Ammon's horn (tissue), 1 donor: ENCODE measurements around the gene DOCK4.
"Not testable (repeated sequence)": the region's sequence is repeated elsewhere in the genome, so short reads cannot be mapped to it uniquely, and the experiment has no call there.

Experiments
- DNase-seq: peaks from one replicate; pipeline ENCODE4 v3.0.0-alpha.2; 2016; ENCODE audit warnings: low spot score

The DOCK4 gene

DNA sequence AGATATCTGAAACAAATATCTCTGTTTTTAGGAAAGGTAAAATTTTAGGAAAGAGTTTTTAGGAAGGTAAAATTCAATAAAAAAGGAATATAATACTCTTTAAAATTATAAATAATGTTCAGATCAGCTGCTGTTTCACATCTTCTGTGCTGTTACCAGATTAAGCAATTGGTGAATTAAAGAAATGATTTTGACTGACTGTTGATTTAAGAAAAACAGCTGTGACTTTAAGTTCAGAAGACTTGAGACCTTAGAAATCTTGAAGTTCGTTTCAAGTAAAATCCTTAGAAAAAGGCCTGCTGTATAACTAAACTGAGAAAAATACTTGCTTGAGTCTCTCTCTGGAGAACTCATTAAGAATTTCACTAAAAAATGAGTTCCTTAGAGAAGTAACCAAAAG is 250.6 kb downstream of the DOCK4 start:
- DNase-seq: no peak

DNA sequence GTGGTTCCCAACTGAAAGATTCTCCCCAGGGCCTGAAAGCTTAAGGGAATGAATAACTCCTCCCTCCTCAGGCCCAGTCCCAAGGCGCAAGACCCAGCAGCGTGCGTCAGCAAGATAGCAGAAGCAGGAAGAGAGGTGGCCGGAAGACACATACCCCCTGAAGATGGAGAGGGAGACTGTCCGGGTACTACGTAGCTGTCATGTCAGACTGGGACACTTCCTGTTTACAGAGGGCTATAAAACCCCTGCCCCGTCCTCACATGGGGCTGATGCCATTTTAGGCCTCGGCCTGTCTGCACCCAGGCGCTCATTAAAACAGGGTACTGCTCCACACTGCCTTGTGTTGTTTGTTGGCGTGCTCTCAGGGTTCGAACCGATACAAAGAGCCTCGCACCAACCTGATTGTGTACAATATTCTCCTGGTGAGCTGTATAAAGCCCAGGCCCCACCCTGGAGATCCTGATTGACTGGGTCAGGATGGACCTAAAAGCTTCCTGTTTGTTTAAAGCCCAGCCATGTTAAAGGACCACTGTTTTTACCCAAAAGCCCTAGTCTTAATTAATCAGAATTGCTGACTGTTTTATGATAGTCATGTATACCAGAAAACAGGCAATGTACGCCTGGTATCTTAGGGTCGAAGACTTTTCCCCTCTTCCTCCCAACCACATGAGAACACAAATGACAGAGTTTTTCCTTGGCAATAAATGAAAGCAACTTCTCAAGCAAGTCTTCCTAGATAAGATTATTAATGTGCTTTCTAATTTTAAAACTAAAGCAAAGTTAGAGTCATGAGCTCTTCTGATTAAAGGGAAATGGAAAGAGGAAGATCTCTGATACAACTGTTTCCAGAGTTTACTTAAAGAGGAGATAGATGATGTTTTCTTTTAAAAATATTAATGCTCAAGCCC is 251.5 kb downstream of the DOCK4 start:
- peak; percentile 68 for DNase-seq

DNA sequence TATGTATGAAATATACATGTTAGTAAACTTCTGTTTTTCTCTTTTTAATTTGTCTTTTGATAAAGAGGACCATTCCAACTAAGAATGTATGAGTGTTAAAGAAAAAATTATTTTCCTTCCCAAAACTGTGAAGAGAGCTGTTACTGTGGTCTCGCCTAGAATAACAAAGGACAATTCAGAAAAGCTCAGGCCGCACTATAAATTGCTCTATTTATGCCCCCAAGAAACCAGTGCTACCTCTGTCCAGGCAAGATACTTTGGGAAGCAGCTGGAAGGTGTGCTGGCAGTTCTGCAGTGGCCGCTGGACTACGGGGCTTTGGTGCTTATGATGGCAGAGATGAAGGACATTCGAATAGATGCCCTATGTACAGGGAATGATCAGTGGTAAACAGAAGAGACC is 252.1 kb downstream of the DOCK4 start:
- DNase-seq: no peak

DNA sequence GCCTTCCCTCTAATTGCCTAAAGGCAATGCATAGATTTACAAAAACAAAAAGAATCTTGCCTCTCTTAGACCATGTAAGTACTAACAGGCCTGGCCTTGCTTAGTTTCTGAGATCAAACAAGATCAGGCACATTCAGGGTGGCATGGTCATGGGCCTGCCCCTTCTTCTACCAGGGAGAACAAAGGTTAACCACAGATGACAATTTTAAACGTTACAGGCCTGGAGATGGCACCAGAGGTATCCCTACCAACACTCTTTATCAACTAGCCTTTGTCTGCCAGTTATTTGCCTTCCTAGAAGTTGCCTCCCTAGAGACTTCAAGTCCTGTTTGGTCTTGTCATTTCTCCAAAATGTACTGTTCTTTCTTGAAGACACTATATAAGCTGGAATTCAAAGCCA is 252.6 kb downstream of the DOCK4 start:
- peak; percentile 64 for DNase-seq

DNA sequence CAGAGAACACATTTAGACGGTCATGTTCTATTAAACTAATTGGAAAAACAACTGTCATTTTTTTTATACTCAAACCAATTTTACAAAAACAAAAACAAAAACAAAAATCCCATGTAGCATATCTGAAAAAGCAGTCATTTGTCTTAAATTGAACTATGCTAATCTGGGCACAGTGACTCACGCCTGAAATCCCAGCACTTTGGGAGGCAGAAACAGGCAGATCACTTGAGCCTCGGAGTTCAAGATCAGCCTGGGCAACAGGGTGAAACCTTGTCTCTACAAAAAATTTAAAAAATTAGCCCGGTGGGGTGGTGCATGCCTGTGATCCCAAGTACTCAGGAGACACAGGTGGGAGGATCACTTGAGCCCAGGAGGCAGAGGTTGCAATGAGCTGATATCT is 253.4 kb downstream of the DOCK4 start:
- DNase-seq: no peak

DNA sequence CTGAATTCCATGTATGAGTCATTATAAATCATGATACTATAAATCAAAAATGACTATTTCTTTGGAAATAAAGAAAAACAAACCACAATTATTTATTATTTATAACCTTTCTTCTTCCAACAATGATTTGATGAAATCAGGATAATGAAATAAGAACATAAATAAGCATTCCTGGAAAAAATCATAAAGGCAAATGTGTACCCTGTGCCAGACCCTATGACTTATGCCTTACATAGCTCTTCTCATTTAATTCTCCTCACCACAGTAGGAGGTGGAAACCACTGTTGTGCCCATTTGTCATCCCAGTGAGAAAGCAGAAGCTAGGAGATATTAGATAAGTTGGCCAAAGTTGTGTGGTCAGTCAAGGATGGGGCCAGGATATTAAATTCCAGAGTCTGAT is 255.1 kb downstream of the DOCK4 start:
- no peak for DNase-seq

DNA sequence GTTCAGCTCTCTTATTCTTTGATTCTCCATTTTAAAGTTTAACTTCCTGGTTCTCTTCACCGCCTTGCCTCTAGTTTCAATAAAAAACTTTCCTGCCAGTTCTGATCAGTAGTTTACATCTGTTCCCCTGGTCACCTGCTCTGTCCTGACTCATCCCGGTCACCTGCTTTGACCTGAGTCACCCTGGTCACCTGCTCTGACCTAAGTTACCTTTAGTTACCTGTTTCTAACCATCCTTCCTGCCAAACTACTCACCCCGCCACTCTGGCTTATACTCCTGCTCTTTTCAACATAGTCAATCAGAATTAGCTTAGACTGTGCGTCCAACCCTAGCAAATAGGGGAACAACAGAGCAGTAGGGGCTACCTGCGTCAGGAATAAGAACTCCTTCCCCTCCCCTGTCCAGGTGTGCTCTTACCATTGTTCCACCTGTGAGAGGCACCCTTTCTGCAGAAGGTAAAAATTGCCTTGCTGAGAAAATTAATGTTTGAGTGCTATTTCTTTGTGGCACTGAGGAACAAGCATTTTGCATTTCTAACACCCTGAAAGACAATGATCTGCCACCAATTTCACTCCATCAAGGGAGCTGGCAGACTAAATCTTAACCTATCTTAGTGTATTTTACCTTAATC is 263.6 kb downstream of the DOCK4 start:
- no peak for DNase-seq

DNA sequence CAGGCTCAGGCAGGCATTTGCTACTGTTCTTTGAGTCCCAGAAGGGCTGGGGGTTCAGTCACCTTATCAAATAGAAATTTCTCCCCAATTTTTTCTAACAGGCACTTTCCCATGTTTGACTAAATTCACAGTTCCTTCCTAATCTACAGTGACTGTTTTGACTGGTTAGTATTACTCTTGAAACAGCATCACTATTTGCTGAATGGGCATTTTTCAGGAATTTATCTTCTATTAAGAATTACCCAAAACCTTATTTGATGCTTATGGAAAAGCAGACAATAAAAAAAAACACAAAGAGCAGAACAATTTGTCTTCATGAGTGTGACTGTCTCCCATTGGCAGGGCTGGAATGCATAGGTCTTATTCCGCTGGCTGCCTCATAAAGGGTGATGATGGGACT is 269.0 kb downstream of the DOCK4 start:
- no peak for DNase-seq

DNA sequence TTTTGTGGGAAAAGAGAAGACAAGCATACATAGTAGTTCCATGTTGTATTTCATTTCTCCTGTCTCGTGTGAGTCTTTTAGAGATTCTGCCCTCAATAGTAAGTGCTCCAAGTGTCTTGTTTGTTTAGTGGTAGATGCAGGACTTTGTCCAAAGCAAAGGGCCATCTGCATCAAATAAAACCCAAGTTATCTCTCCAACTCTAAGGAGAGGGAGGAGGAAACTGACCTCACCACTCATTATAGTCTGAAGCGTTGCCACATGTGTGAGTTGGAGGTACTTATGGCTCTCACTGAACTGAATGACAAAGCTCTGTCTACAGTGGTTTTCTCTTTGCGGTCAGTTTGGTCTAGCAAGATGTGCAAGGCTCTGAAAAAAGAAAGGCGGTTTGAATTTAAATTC is 272.6 kb downstream of the DOCK4 start:
- DNase-seq: no peak

DNA sequence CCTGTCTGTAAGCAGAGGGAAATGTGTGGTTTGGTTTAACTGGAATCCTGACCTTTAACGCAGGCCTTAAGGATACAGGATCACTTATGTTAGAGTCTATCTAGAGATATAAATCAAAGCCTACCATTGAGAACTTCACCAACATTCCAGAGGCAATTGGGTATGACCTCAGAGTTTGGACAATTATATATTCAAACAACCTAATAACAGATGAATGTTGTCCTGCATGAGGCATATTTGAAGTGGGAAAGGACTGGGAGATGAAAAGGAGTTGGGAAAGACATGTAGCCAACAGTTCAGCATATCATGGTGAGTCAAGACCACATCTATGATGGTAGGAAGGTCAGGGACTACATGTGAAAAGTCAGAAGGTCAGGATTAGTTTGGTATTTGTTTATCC is 274.2 kb downstream of the DOCK4 start:
- no peak for DNase-seq

DNA sequence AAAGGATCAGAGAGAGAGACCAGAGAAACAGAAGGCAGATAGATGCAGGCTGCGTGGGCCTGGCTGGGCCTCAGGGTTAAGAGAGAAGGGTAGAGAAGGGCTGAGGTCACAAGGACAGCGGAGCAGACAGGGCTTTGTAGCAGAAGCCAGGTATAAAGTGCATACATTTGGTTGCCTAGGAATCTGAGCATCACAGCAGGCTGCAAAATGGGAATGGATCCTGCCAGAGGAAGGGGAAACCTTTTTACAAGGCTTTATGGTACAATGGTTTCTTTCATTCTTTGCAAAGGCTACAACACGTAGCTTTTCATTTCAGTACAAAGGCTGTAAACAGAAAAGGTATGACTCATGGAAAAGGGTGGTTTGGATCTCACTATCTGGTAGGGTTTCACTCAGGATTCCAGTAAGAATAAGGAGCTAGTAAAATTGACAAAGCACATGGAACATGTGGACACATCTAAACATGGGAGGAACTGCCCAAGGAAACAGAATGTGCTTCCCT is 275.1 kb downstream of the DOCK4 start:
- DNase-seq: no peak

DNA sequence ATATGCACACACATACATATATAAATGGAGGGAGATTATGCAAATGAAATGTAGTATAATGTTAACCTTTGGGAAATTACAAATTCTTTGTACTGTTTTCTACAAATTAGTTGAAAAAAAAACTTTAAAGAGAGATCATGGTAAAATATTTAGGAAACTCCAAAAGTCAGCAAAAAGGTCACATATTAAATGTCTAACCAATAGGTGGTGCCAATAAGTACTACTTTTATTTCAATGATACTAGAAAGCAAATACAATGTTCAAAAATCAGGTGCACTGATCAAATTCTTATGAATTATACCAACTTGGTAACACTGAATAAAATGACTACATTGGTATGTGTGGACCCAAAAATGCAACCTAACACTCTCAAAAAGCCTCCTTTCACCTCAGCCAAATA is 276.9 kb downstream of the DOCK4 start:
- DNase-seq: no peak

DNA sequence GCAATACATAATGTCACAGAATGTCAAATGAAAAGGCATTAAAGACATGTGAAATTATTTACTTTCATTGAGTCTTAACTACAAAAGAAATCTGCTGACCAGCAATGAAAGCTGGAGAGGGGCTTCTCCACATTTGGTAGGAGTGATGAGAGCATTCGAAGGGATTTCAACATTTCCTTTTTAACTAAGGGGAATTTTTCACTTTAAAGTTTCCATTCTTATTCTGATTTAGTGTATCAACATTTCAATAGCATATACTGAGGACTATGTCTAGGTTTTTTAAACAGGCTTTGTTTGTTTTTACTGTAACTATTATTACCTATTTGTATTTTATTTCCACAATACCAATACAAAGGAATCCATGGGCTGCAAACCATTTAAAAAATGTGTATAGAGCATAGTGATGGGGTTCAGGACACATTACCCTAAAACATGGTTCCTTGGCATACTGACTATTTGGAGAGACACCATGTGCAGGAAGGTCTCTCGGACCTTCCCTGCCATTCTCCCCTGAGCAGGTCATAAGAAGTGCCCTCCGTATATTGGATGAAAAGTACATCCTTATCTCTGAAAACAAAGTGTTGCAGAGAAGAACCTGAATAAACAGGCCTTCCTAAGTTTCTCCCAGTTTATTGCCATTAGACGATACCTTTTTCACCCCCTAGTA is 278.7 kb downstream of the DOCK4 start:
- DNase-seq: no peak

DNA sequence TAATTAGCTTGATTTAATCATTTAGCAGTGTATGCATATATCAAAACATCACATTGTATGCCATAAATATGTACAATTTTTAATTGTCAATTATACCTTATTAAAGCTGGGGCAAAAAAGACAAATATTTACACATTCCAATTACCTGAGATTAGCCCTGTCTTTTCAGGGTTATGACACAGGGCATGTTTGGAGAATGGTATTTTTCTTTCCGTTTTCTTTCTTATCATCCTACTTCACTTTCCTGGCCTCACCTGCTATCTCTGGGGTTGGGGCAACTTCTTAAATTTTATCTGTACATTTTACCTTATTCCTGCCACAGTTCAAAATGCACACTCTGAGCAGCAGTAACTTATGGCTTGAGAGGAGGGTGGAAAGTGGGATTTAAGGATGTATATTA is 285.9 kb downstream of the DOCK4 start:
- DNase-seq: no peak

DNA sequence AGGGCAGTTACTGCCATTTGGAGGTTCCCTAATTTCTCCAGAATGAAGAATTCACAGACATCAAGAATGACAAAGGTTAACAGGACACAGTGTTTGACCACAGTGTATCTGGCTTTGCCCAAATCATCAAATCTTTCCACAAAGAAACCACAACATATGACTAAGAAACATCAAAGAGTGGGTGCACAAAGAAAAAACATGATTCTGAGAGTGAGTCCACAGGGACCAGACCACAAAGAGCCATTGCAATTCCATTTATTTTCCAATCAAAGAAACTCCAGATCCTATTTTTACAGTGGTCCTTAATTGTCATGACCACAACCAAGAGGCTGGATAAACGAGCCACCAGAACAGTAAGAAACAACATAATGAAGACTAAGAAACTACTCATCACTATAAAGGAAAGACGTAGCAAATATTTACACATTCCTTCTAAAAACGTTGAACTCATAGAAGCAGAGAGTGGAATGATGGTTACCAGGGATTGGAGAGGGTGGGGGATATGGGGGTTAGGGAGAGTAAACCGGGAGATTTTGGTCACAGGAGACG is 286.5 kb downstream of the DOCK4 start:
- no peak for DNase-seq

DNA sequence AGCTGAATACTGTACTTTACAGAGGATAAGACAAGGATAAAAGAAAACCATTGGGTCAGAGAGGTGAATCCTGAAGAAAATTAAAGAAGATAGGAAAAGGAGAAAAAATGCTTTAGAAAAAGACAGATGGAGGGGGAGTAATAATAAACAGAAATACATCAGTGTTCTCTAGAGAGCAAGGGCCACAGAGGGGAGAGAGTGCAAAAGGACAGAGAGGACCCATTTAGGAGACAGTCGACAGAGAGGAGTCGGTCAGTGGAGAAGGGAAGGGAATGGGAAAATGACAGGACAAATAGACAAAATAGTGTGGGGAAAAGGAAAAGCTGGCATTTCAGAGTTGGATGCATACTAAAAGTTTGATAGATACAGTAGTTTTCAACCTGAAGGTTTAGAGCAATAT is 287.0 kb downstream of the DOCK4 start:
- no peak for DNase-seq

DNA sequence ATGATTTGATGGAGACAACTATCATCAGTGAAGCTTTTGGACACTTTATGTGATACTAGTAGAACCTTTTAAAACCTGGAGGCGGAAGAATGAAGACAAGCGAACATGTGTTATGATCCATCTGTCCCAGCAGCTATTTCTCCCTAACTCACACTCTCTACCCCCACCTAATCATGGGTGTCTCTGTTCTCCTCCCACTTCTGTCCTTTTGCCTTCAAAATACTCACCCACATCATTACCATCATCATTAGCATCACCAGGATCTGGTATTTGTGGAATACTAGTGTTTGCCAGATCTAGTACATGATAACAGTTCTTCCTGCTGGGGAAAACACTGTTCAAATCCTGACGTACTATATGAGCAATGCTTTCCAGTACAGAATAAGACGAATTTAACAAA is 287.7 kb downstream of the DOCK4 start:
- DNase-seq: peak; percentile 78

DNA sequence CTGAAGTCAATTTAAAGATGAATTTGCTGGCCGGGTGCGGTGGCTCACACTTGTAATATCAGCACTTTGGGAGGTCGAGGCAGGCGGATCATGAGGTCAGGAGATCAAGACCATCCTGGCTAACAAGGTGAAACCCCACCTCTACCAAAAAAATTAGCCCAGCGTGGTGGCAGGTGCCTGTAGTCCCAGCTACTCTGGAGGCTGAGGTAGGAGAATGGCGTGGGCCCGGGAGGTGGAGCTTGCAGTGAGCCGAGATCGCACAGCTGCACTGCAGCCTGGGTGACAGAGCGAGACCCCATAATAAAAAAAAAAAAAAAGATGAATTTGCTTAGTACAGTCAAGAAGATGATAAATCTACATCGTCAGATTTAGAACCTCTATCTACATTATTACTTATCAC is 288.8 kb downstream of the DOCK4 start:
- DNase-seq: not testable (repeated sequence)

DNA sequence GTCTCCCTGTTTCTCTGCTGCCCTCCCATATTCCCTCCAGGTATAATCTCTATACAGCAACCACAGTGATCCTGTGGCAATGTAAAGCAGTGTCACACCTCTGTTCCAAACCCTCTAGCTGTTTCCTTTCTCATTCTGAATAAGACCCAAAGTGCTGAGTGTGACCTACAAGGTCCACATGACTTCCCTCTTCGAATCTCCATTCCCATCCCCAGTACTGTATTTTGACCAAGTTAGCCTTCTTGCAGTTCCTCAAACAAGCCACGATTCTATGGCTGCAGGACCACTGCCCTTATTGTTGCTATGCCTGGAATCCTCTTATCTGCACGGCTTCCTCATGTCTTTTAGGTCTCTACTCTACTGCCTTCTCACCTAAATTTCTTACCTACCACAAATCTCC is 291.9 kb downstream of the DOCK4 start:
- DNase-seq: peak; percentile 52

DNA sequence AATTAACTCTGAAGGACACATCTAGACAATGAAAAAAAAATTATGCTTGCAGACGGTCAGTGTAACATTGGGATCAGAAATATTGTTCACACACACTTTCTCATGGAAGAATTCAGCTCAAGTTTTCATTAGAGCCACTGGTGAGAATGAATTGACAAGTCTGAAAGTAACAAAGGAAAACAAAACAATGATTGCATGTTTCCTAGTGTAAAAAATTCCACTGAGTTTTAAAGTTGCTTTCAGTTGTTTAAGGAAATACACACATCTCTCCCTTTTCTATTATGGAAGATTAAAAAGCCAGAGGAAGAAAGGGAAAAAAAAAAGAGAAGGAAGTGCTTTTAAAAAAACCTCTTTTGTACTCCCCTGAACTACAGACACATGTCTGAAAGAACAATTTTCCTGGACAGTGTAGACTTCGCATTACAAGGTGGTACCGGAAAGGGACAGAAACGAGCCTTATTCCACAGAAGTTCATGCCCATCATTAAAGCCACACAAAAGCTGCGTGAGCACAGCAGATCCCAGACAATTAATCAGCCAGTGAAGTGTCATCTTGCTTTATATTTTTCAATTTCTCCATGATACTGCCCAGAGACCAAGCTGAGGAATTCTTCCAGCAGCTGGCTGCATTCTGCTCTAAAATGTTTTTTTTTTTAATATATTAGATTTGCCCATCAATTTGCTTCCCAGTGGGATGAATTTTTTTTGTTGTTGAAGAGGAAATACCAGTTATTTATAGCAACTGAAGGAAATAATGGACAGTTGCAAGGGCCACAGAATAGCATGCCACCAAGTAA is 294.8 kb downstream of the DOCK4 start:
- DNase-seq: no peak

DNA sequence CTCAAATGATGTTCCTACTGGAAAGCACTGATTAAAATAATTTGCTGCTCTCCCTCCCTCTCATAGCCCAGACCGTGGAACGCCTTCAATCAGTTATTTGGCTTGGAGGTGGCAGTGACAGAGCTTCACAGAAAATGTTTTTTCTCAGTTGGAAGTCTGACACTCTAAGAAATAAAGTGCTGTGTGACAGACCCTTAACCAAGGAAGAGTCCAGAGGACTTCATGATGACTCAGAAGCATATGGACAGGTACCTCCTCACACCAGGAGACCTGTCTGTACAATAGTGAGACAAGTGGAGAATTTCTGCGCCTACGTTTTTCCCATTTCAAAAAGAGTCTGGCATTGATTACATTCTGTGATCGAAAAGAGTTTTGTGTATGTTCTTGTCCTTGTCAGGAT is 295.5 kb downstream of the DOCK4 start:
- no peak for DNase-seq

DNA sequence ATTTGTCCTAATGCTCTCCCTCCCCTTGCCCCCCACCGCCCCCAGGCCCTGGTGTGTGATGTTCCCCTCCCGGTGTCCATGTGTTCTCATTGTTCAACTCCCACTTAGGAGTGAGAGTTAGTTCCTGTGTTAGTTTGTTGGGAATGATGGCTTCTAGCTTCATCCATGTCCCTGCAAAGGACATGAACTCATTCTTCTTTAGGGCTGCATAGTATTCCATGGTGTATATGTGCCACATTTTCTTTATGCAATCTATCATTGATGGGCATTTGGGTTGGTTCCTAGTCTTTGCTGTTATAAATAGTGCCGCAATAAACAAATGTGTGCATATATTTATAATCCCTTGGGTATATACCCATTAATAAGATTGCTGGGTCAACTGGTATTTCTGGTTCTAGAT is 297.5 kb downstream of the DOCK4 start:
- DNase-seq: not testable (repeated sequence)
